WI38 (cell line): Measurements from ENCODE around the gene CASKIN1.

Experiments used
- H3K4me3 ChIP-seq: 2 replicates; pipeline ENCODE4 v1.5.1; 2011; ENCODE audit warnings: low read depth, mild to moderate bottlenecking, control low read depth, low read length
- CTCF ChIP-seq: IDR thresholded peaks from 2 replicates; pipeline ENCODE4 v1.5.1; 2012; ENCODE audit warnings: low read depth, mild to moderate bottlenecking, control low read depth, low read length

Gene CASKIN1

GRCh38 chr16:2155977-2156848, 40.2 kb downstream of the CASKIN1 start:
- no peak for TF ChIP-seq CTCF
- peak overlapping the region; percentile 90 for H3K4me3 ChIP-seq

GRCh38 chr16:2155091-2155950, 41.1 kb downstream of the CASKIN1 start, which contains the start of gene TRAF7:
Gene TRAF7, plus strand, starts transcription at chr16:2155782. Its CDS starts 8,139 bp downstream, at chr16:2163921.
- H3K4me3 ChIP-seq = peak within 1 kb of the TSS; percentile 100
- TF ChIP-seq CTCF = no peak

- TF ChIP-seq CTCF = no peak
- H3K4me3 ChIP-seq = peak overlapping the region; percentile 100
Observed at GRCh38 chr16:2154533-2155090, 41.8 kb downstream of the CASKIN1 start.

- H3K4me3 ChIP-seq = peak overlapping the region; percentile 100
- no peak for TF ChIP-seq CTCF
Observed at GRCh38 chr16:2152695-2153506, 43.5 kb downstream of the CASKIN1 start.

- no peak for TF ChIP-seq CTCF
- no peak overlapping the region for H3K4me3 ChIP-seq
Observed at GRCh38 chr16:2151188-2152091, 45.0 kb downstream of the CASKIN1 start.
